ENCODE measurements around the gene ROBO1. TPM values are rescaled to one million over a fixed set of nuclear protein-coding genes. Genes with fewer than 3 reads are reported as not detected.
A peak's percentile ranks its signal among the peaks of the same experiment; 100 is the strongest.

ROBO1 gene
- total RNA-seq, 1 donor from 2014 or later = 71.7 TPM

GRCh38 chr3:78690766-78691165, 1077.0 kb downstream of the ROBO1 start:
- H3K4me2 ChIP-seq (ENCODE audit: low read length) = peak overlapping the region; percentile 6
- H3K27ac Mint-ChIP-seq (ENCODE audit: unreplicated experiment) = no peak overlapping the region

GRCh38 chr3:78689378-78689777, 1078.4 kb downstream of the ROBO1 start:
- Histone ChIP-seq H3K4me1 (ENCODE audit: insufficient read depth, low read length) (no peaks in the 10 kb centered on the region), H3K27ac (ENCODE audit: low read depth, low read length) (no peak overlapping the region), H3K4me3 (ENCODE audit: insufficient read depth, low read depth, low read length) (no peak overlapping the region), H3K79me2 (ENCODE audit: insufficient read depth, low read length) (no peaks in the 10 kb centered on the region), H3K4me2 (ENCODE audit: low read length) (no peak overlapping the region), H4K20me1 (ENCODE audit: insufficient read depth, low read length) (no peaks in the 10 kb centered on the region), H3K27me3 (ENCODE audit: insufficient read depth, low read length) (no peaks in the 10 kb centered on the region), H3K9ac (ENCODE audit: low read length) (no peak overlapping the region), H3K36me3 (ENCODE audit: insufficient read depth, low read length) (no peaks in the 10 kb centered on the region), H2AFZ (ENCODE audit: low read depth, low read length) (no peak overlapping the region), H3K9me3 (ENCODE audit: insufficient read depth, low read depth, low read length) (no peaks in the 10 kb centered on the region)
- Mint-ChIP-seq H3K27ac (ENCODE audit: unreplicated experiment) (no peak overlapping the region), H3K4me3 (ENCODE audit: unreplicated experiment) (no peak overlapping the region), H3K27me3 (ENCODE audit: low read depth, unreplicated experiment) (no peaks in the 10 kb centered on the region), H3K36me3 (ENCODE audit: low read depth, unreplicated experiment) (peaks cover 5% of the 10 kb centered on the region), H3K9me3 (ENCODE audit: unreplicated experiment) (peaks cover 1% of the 10 kb centered on the region), H3K4me1 (ENCODE audit: low read depth, unreplicated experiment) (peaks cover 3% of the 10 kb centered on the region)
- no peak for DNase-seq (ENCODE audit: low read depth)
- TF ChIP-seq, protein P1, sequence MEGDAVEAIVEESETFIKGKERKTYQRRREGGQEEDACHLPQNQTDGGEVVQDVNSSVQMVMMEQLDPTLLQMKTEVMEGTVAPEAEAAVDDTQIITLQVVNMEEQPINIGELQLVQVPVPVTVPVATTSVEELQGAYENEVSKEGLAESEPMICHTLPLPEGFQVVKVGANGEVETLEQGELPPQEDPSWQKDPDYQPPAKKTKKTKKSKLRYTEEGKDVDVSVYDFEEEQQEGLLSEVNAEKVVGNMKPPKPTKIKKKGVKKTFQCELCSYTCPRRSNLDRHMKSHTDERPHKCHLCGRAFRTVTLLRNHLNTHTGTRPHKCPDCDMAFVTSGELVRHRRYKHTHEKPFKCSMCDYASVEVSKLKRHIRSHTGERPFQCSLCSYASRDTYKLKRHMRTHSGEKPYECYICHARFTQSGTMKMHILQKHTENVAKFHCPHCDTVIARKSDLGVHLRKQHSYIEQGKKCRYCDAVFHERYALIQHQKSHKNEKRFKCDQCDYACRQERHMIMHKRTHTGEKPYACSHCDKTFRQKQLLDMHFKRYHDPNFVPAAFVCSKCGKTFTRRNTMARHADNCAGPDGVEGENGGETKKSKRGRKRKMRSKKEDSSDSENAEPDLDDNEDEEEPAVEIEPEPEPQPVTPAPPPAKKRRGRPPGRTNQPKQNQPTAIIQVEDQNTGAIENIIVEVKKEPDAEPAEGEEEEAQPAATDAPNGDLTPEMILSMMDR (IDR thresholded peaks at IDR 0.05; ENCODE audit: insufficient read depth, low read depth, low read length) = no peak
- TF ChIP-seq EZH2 (IDR thresholded peaks at IDR 0.05; ENCODE audit: insufficient read depth, low read length) = no peak
- FAIRE-seq = no peak

More at GRCh38 chr3:78690766-78691165, 1077.0 kb downstream of the ROBO1 start:
- no peak overlapping the region for H3K27ac ChIP-seq (ENCODE audit: low read depth, low read length)
- Mint-ChIP-seq H3K4me3 (ENCODE audit: unreplicated experiment) (no peak overlapping the region), H3K9me3 (ENCODE audit: unreplicated experiment) (no peaks in the 10 kb centered on the region), H3K36me3 (ENCODE audit: low read depth, unreplicated experiment) (peaks cover 3% of the 10 kb centered on the region), H3K27me3 (ENCODE audit: low read depth, unreplicated experiment) (no peaks in the 10 kb centered on the region), H3K4me1 (ENCODE audit: low read depth, unreplicated experiment) (peaks cover 3% of the 10 kb centered on the region)
- DNase-seq (ENCODE audit: low read depth) (peak; percentile 74), FAIRE-seq (no peak)
- H3K36me3 ChIP-seq (ENCODE audit: insufficient read depth, low read length) = no peaks in the 10 kb centered on the region
- no peak overlapping the region for H3K9ac ChIP-seq (ENCODE audit: low read length)
- H3K27me3 ChIP-seq (ENCODE audit: insufficient read depth, low read length) = no peaks in the 10 kb centered on the region
- no peaks in the 10 kb centered on the region for H3K79me2 ChIP-seq (ENCODE audit: insufficient read depth, low read length)
- no peaks in the 10 kb centered on the region for H4K20me1 ChIP-seq (ENCODE audit: insufficient read depth, low read length)
- TF ChIP-seq, protein P1 (IDR thresholded peaks at IDR 0.05; ENCODE audit: insufficient read depth, low read depth, low read length) = no peak
- TF ChIP-seq EZH2 (IDR thresholded peaks at IDR 0.05; ENCODE audit: insufficient read depth, low read length) = no peak
- H3K4me1 ChIP-seq (ENCODE audit: insufficient read depth, low read length) = no peaks in the 10 kb centered on the region
- H3K9me3 ChIP-seq (ENCODE audit: insufficient read depth, low read depth, low read length) = no peaks in the 10 kb centered on the region
- H2AFZ ChIP-seq (ENCODE audit: low read depth, low read length) = no peak overlapping the region
- H3K4me3 ChIP-seq (ENCODE audit: insufficient read depth, low read depth, low read length) = no peak overlapping the region

GRCh38 chr3:78687520-78687919, 1080.3 kb downstream of the ROBO1 start:
- DNase-seq (ENCODE audit: low read depth) (no peak), FAIRE-seq (no peak)
- no peak overlapping the region for H3K9ac ChIP-seq (ENCODE audit: low read length)
- Mint-ChIP-seq H3K27ac (ENCODE audit: unreplicated experiment) (no peak overlapping the region), H3K9me3 (ENCODE audit: unreplicated experiment) (peaks cover 3% of the 10 kb centered on the region), H3K4me3 (ENCODE audit: unreplicated experiment) (no peak overlapping the region), H3K36me3 (ENCODE audit: low read depth, unreplicated experiment) (peaks cover 10% of the 10 kb centered on the region), H3K4me1 (ENCODE audit: low read depth, unreplicated experiment) (peaks cover 3% of the 10 kb centered on the region), H3K27me3 (ENCODE audit: low read depth, unreplicated experiment) (no peaks in the 10 kb centered on the region)
- no peaks in the 10 kb centered on the region for H3K36me3 ChIP-seq (ENCODE audit: insufficient read depth, low read length)
- no peaks in the 10 kb centered on the region for H3K79me2 ChIP-seq (ENCODE audit: insufficient read depth, low read length)
- H3K4me2 ChIP-seq (ENCODE audit: low read length) = no peak overlapping the region
- H4K20me1 ChIP-seq (ENCODE audit: insufficient read depth, low read length) = no peaks in the 10 kb centered on the region
- no peak overlapping the region for H3K27ac ChIP-seq (ENCODE audit: low read depth, low read length)
- TF ChIP-seq, protein P1 (IDR thresholded peaks at IDR 0.05; ENCODE audit: insufficient read depth, low read depth, low read length) = no peak
- no peak for TF ChIP-seq EZH2 (IDR thresholded peaks at IDR 0.05; ENCODE audit: insufficient read depth, low read length)
- H3K27me3 ChIP-seq (ENCODE audit: insufficient read depth, low read length) = no peaks in the 10 kb centered on the region
- H3K4me3 ChIP-seq (ENCODE audit: insufficient read depth, low read depth, low read length) = no peak overlapping the region
- H2AFZ ChIP-seq (ENCODE audit: low read depth, low read length) = no peak overlapping the region
- H3K4me1 ChIP-seq (ENCODE audit: insufficient read depth, low read length) = no peaks in the 10 kb centered on the region
- H3K9me3 ChIP-seq (ENCODE audit: insufficient read depth, low read depth, low read length) = no peaks in the 10 kb centered on the region
